Liver (tissue), 3 donors: ENCODE data around the gene NEK10.

Source experiments
- CTCF ChIP-seq: fragments of 150-350 bp; IDR thresholded peaks from 2 replicates; pipeline ENCODE4 v1.5.1; 2017; ENCODE audit warnings: improper control_type of control experiment, low read depth, low read length; ENCODE audit not compliant: missing input control
- EGR1 ChIP-seq, 2 donors: IDR thresholded peaks; 2 replicates each; pipeline ENCODE4 v1.6.1; 2016 to 2018; ENCODE audit warnings: antibody characterized with exemption in 2 of 2, low read depth in 2 of 2
- RXRA ChIP-seq, 2 donors: IDR thresholded peaks; 2 replicates each; pipeline ENCODE4 v1.6.1; 2017 to 2018; ENCODE audit warnings: antibody characterized with exemption in 2 of 2, mild to moderate bottlenecking in 1 of 2
- donor health status: healthy.
- donor health status: healthy.

- no peak for TF ChIP-seq CTCF
- no peak for TF ChIP-seq EGR1 (IDR thresholded peaks at IDR 0.05; ENCODE audit: low read depth in 2 of 2)
- TF ChIP-seq RXRA (IDR thresholded peaks at IDR 0.05): no peak
These were observed 155.7 kb downstream of the NEK10 start for GRCh38 chr3:27213450-27213849.
